Measurements from ENCODE around the gene CENPL.

DNA sequence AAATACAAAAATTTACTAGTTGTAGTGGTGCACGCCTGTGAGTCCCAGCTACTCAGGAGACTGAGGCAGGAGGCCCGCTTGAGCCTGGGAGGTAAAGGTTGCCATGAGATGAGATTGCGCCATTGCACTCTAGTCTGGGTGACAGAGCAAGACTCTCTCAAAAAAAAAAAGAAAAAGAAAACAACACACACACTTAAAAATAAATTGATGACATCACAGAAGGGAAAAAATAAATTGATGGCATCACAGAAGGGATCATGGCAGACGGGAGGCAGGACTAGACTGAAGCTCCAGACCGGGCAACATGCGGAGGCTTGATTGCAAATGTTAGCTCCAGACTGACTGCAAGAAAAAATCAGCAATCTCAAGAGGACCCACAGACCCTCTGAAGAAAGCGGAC lies 66.6 kb downstream of the CENPL start:
- no peak for TF ChIP-seq GATA2 (IDR thresholded peaks at IDR 0.05; ENCODE audit: low read depth, low read length)
- no peak for TF ChIP-seq GATA3 (IDR thresholded peaks at IDR 0.05; ENCODE audit: low read depth, low read length)

All from SH-SY5Y (cell line).